IPS-20b (cell line): ENCODE data around the gene PPP2R1A.
A peak's percentile ranks its signal among the peaks of the same experiment; 100 is the strongest.
"Not testable (repeated sequence)": the region's sequence is repeated elsewhere in the genome, so short reads cannot be mapped to it uniquely, and the experiment has no call there.

Source experiments
- H3K27ac ChIP-seq: one replicate; pipeline ENCODE4 v1.5.1; 2013; ENCODE audit warnings: low read length
- H3K27me3 ChIP-seq: 2 replicates; pipeline ENCODE4 v1.6.1; 2013; ENCODE audit warnings: mild to moderate bottlenecking, low read length, inconsistent platforms; ENCODE audit not compliant: insufficient read depth
- H3K36me3 ChIP-seq: 2 replicates; pipeline ENCODE4 v1.6.1; 2013; ENCODE audit warnings: low read depth, mild to moderate bottlenecking, inconsistent platforms, low read length, moderate library complexity; ENCODE audit not compliant: insufficient read depth
- H3K4me1 ChIP-seq: 2 replicates; pipeline ENCODE4 v1.6.1; 2013; ENCODE audit warnings: mild to moderate bottlenecking, control low read depth, inconsistent platforms, low read length, moderate library complexity; ENCODE audit not compliant: insufficient read depth
- H3K4me3 ChIP-seq: 2 replicates; pipeline ENCODE4 v1.5.1; 2013; ENCODE audit warnings: mild to moderate bottlenecking, low read length, inconsistent platforms
- H3K9ac ChIP-seq: 2 replicates; pipeline ENCODE4 v1.6.1; 2013; ENCODE audit warnings: low read depth, mild to moderate bottlenecking, inconsistent platforms, low read length, moderate library complexity
- H3K9me3 ChIP-seq: 2 replicates; pipeline ENCODE4 v1.6.1; 2013; ENCODE audit warnings: mild to moderate bottlenecking, low read depth, low read length, inconsistent platforms; ENCODE audit not compliant: insufficient read depth

PPP2R1A gene

GRCh38 chr19:52265556-52265955 lies 75.7 kb downstream of the PPP2R1A start:
- not testable (repeated sequence) for H3K36me3 ChIP-seq, H3K27ac ChIP-seq

GRCh38 chr19:52269338-52270261 lies 79.7 kb downstream of the PPP2R1A start, which contains the start of gene ZNF766:
TSS of gene ZNF766 (plus strand) at chr19:52269587. CDS start at chr19:52269614, 27 bp downstream.
- peaks cover 34% of the 10 kb centered on the region for H3K36me3 ChIP-seq
- no peaks in the 10 kb centered on the region for H3K27me3 ChIP-seq
- H3K4me1 ChIP-seq = no peaks in the 10 kb centered on the region
- peak within 1 kb of the TSS; percentile 92 for H3K4me3 ChIP-seq
- H3K27ac ChIP-seq = peak within 1 kb of the TSS; percentile 54
- H3K9me3 ChIP-seq = no peaks in the 10 kb centered on the region
- H3K9ac ChIP-seq = peak within 1 kb of the TSS; percentile 98

More at GRCh38 chr19:52265556-52265955, 75.7 kb downstream of the PPP2R1A start:
- H3K4me1 ChIP-seq, H3K27me3 ChIP-seq, H3K4me3 ChIP-seq, H3K9me3 ChIP-seq, H3K9ac ChIP-seq: not testable (repeated sequence)

- Histone ChIP-seq H3K9ac (peak overlapping the region; percentile 98), H3K36me3 (peaks cover 34% of the 10 kb centered on the region), H3K4me1 (no peaks in the 10 kb centered on the region), H3K9me3 (no peaks in the 10 kb centered on the region), H3K27ac (peak overlapping the region; percentile 54), H3K4me3 (peak overlapping the region; percentile 92), H3K27me3 (no peaks in the 10 kb centered on the region)
Observed at GRCh38 chr19:52270266-52270885, 80.5 kb downstream of the PPP2R1A start.

GRCh38 chr19:52273301-52273700 lies 83.4 kb downstream of the PPP2R1A start:
- H3K4me1 ChIP-seq = peaks cover 2% of the 10 kb centered on the region; the same call in 1 of the 2 replicates
- H3K9ac ChIP-seq = no peak overlapping the region
- H3K9me3 ChIP-seq = no peaks in the 10 kb centered on the region
- H3K27ac ChIP-seq = no peak overlapping the region
- H3K4me3 ChIP-seq = no peak overlapping the region
- peaks cover 37% of the 10 kb centered on the region for H3K36me3 ChIP-seq
- no peaks in the 10 kb centered on the region for H3K27me3 ChIP-seq

GRCh38 chr19:52274191-52274590 lies 84.3 kb downstream of the PPP2R1A start:
- Histone ChIP-seq H3K4me3 (no peak overlapping the region), H3K4me1 (peaks cover 2% of the 10 kb centered on the region; the same call in 1 of the 2 replicates)

GRCh38 chr19:52275988-52276387 lies 86.1 kb downstream of the PPP2R1A start:
- peaks cover 2% of the 10 kb centered on the region; the same call in 1 of the 2 replicates for H3K4me1 ChIP-seq
- H3K9ac ChIP-seq = no peak overlapping the region
- H3K9me3 ChIP-seq = no peaks in the 10 kb centered on the region
- H3K36me3 ChIP-seq = peaks cover 38% of the 10 kb centered on the region
- H3K27me3 ChIP-seq = no peaks in the 10 kb centered on the region
- no peak overlapping the region for H3K4me3 ChIP-seq
- H3K27ac ChIP-seq = no peak overlapping the region

More at GRCh38 chr19:52274191-52274590, 84.3 kb downstream of the PPP2R1A start:
- H3K27me3 ChIP-seq = no peaks in the 10 kb centered on the region
- peaks cover 38% of the 10 kb centered on the region for H3K36me3 ChIP-seq
- H3K27ac ChIP-seq = no peak overlapping the region
- no peak overlapping the region for H3K9ac ChIP-seq
- H3K9me3 ChIP-seq = no peaks in the 10 kb centered on the region

- no peaks in the 10 kb centered on the region for H3K9me3 ChIP-seq
- H3K27ac ChIP-seq = no peak overlapping the region
Observed at GRCh38 chr19:52277471-52277870, 87.6 kb downstream of the PPP2R1A start.

More at GRCh38 chr19:52277471-52277870, 87.6 kb downstream of the PPP2R1A start:
- Histone ChIP-seq H3K4me1 (peaks cover 2% of the 10 kb centered on the region; the same call in 1 of the 2 replicates), H3K27me3 (no peaks in the 10 kb centered on the region), H3K9ac (no peak overlapping the region), H3K4me3 (no peak overlapping the region), H3K36me3 (peaks cover 31% of the 10 kb centered on the region)
